Gastrocnemius medialis (tissue), 4 donors: Measurements from ENCODE around the gene ICE1.

Experiments
- CTCF ChIP-seq, 5 experiments: fragments of 450-650 bp in 3 of 5; fragments of 200-600 bp in 2 of 5; sonication (generic) in 2 of 5; IDR thresholded peaks in 4 of 5; conservative IDR thresholded peaks in 1 of 5; 1 replicate in 4 of 5; 2 replicates in 1 of 5; pipeline ENCODE4 v1.5.1; 2016 to 2019; ENCODE audit warnings: antibody characterized with exemption in 5 of 5, mild to moderate bottlenecking in 3 of 5, moderate library complexity in 3 of 5
- POLR2A ChIP-seq, 2 donors: fragments of 450-650 bp; IDR thresholded peaks; one replicate each; pipeline ENCODE4 v1.6.1; 2017; ENCODE audit warnings: antibody characterized with exemption in 2 of 2, mild to moderate bottlenecking in 2 of 2, moderate library complexity in 2 of 2

DNA sequence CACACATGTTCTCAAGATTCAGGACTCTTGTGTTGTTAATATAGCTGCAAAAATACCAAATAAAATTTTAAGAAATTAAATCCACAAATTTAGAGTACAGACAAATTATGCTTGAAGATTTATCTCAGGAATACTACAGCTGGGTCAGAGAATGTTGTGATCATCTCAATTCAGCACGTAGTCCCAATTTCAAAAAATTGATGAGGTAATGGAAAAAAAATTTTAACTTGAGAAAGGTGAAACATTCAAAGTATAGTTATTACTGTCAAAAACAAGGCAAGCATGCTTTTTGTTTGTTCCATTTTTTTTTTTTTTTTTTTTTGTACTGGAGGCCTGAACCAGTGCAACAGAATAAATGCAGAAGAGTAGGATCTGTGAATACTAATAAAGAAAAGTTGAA is 29.4 kb downstream of the ICE1 start:
- TF ChIP-seq CTCF (IDR thresholded peaks at IDR 0.05 in 4 of 5, conservative IDR thresholded peaks at IDR 0.05 in 1 of 5) = no peak
- TF ChIP-seq POLR2A (IDR thresholded peaks at IDR 0.05) = no peak
